OCI-LY3 (cell line): ENCODE measurements around the gene MRC2.

ENCODE experiments used
- H2AFZ ChIP-seq: fragments of 200-600, 300-600 bp; shearing (Covaris generic); 2 replicates; pipeline ENCODE4 v1.6.0; 2014; ENCODE audit warnings: antibody characterized with exemption, low read depth, low read length
- H3K27ac ChIP-seq: fragments of 200-600, 300-600 bp; sonication (generic); 2 replicates; pipeline ENCODE4 v1.5.1; 2014; ENCODE audit warnings: mild to moderate bottlenecking, low read length, moderate library complexity, mixed read lengths
- H3K27me3 ChIP-seq: fragments of 200-600, 300-600 bp; sonication (generic); 2 replicates; pipeline ENCODE4 v1.6.1; 2014; ENCODE audit warnings: low read depth, low read length, mixed read lengths
- H3K36me3 ChIP-seq: fragments of 200-600, 300-600 bp; sonication (generic); replicated peaks from 2 replicates; pipeline ENCODE3; 2014; ENCODE audit warnings: low read depth, low read length, mixed read lengths
- H3K4me1 ChIP-seq: fragments of 300-600, 200-600 bp; sonication (generic); 2 replicates; pipeline ENCODE4 v1.6.1; 2014; ENCODE audit warnings: low read length, mixed read lengths
- H3K4me2 ChIP-seq: fragments of 200-600, 300-600 bp; sonication (generic); 2 replicates; pipeline ENCODE4 v1.6.1; 2014; ENCODE audit warnings: low read length, mixed read lengths
- H3K4me3 ChIP-seq: fragments of 300-600, 200-600 bp; sonication (generic); 2 replicates; pipeline ENCODE4 v1.5.1; 2014; ENCODE audit warnings: antibody characterized with exemption, mild to moderate bottlenecking, low read length, moderate library complexity
- H3K79me2 ChIP-seq: fragments of 300-600, 200-600 bp; shearing (Covaris generic); 2 replicates; pipeline ENCODE4 v1.6.1; 2014; ENCODE audit warnings: mild to moderate bottlenecking, low read length, mixed read lengths
- H3K9ac ChIP-seq: fragments of 300-600, 200-600 bp; shearing (Covaris generic); 2 replicates; pipeline ENCODE4 v1.6.0; 2014; ENCODE audit warnings: mild to moderate bottlenecking, low read length, moderate library complexity
- H3K9me3 ChIP-seq: fragments of 200-600, 300-600 bp; shearing (Covaris generic); 2 replicates; pipeline ENCODE4 v1.6.1; 2014; ENCODE audit warnings: low read length, mixed read lengths; ENCODE audit not compliant: insufficient read depth
- H4K20me1 ChIP-seq: fragments of 200-600, 300-600 bp; sonication (generic); 2 replicates; pipeline ENCODE4 v1.6.1; 2016; ENCODE audit warnings: low read length, mixed read lengths; ENCODE audit not compliant: insufficient read depth
- EZH2phosphoT487 ChIP-seq: fragments of 200-600 bp; shearing (Covaris generic); IDR thresholded peaks from 2 replicates; pipeline ENCODE4 v1.6.1; 2018; ENCODE audit warnings: antibody characterized with exemption, mixed run types, low read depth
- TF ChIP-seq, protein P1 (sequence below): fragments of 200-600, 300-600 bp; sonication (generic); IDR thresholded peaks from 2 replicates; pipeline ENCODE4 v1.5.1; 2014; ENCODE audit warnings: antibody characterized with exemption, low read length, low read depth

The MRC2 gene

DNA sequence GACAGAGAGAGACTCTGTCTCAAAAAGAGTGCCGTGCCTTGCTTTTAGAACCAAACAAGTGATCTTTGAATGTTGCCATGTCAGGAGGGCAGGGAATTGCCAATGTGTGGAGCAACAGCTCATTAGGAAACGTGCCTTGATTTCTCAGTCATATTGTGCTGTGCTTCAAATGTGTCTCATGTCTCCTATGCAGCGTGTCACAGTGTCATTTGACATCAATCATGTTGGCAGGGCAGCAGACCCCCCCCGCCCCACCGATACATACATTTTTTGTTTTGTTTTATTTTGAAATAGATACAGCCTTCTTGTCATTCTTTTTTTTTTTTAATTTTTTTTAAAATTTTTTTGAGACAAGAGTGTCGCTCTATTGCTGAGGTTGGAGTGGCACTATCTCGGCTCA lies 22.1 kb downstream of the MRC2 start:
- Histone ChIP-seq H3K4me2 (no peak overlapping the region), H4K20me1 (no peaks in the 10 kb centered on the region), H3K27ac (no peak overlapping the region), H2AFZ (no peak overlapping the region), H3K79me2 (no peaks in the 10 kb centered on the region), H3K4me3 (no peak overlapping the region), H3K36me3 (no peaks in the 10 kb centered on the region), H3K9me3 (no peaks in the 10 kb centered on the region), H3K9ac (no peak overlapping the region), H3K4me1 (peaks cover 28% of the 10 kb centered on the region), H3K27me3 (no peaks in the 10 kb centered on the region)
- TF ChIP-seq EZH2phosphoT487, result no peak
- TF ChIP-seq, protein P1, sequence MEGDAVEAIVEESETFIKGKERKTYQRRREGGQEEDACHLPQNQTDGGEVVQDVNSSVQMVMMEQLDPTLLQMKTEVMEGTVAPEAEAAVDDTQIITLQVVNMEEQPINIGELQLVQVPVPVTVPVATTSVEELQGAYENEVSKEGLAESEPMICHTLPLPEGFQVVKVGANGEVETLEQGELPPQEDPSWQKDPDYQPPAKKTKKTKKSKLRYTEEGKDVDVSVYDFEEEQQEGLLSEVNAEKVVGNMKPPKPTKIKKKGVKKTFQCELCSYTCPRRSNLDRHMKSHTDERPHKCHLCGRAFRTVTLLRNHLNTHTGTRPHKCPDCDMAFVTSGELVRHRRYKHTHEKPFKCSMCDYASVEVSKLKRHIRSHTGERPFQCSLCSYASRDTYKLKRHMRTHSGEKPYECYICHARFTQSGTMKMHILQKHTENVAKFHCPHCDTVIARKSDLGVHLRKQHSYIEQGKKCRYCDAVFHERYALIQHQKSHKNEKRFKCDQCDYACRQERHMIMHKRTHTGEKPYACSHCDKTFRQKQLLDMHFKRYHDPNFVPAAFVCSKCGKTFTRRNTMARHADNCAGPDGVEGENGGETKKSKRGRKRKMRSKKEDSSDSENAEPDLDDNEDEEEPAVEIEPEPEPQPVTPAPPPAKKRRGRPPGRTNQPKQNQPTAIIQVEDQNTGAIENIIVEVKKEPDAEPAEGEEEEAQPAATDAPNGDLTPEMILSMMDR, result no peak

DNA sequence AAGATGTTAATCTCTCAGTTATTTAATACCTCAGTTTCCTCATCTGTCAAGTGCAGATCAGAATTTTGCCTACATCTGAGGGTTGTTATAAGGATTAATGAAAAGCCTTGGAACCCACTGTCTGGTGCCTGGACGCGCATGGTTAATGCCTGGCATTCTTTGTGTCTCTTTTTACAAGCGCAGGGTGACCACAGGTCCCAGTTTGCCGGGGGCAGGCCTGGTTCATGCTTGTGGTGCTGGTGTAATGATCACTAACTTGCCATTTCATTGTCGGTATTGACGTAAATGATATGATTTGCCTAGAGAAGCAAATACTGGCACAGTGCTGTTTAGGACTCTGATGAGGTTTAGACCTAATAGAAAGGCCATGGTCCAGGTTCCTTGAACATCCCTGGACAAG lies 23.1 kb downstream of the MRC2 start:
- no peaks in the 10 kb centered on the region for H4K20me1 ChIP-seq
- H2AFZ ChIP-seq, result no peak overlapping the region
- H3K9ac ChIP-seq, result no peak overlapping the region
- H3K9me3 ChIP-seq, result no peaks in the 10 kb centered on the region
- H3K36me3 ChIP-seq, result no peaks in the 10 kb centered on the region
- peaks cover 30% of the 10 kb centered on the region for H3K4me1 ChIP-seq
- no peak overlapping the region for H3K4me2 ChIP-seq
- no peak for TF ChIP-seq EZH2phosphoT487
- TF ChIP-seq, protein P1, result no peak
- H3K27me3 ChIP-seq, result no peaks in the 10 kb centered on the region
- no peaks in the 10 kb centered on the region for H3K79me2 ChIP-seq
- no peak overlapping the region for H3K27ac ChIP-seq
- no peak overlapping the region for H3K4me3 ChIP-seq

DNA sequence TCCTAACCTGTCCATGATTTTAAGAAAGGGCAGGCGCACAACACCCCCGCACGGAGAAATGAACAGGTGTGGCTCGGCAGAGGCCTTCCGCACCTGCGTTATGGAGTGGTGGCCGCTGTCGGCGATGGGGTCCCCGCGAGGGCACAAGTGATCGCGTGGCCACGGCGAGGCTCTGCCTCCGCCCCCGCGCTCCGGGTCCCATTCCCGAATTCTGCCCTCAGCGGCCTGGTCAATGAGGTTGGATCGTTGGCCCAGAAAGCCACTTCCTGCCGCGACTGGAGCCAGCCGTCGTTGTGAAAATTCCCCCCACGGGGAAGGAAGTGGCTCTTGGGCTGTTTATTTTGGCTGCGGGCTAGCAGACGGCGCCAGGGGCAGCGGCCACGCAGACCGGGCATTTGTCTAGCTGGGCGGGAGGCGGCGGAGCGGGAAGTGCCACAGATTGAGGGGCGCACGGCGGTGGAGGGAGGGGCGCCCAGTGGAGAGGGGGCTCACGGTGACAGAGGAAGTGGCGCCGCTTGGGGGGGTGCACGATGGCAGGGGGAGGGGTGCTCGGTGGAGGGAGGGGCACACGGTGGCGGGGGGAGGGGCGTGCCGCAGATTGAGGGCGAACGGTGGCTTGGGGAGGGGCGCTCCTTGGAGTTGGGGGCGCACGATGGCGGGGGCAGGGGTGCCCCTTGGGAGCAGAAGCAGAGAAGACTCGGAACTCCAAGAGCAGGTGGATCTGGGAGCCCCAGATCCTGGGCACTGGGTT lies 25.0 kb downstream of the MRC2 start:
- TF ChIP-seq, protein P1, result no peak
- no peak for TF ChIP-seq EZH2phosphoT487
- peak overlapping the region; percentile 33; the same call in 1 of the 2 replicates for H2AFZ ChIP-seq
- H3K4me1 ChIP-seq, result peaks cover 30% of the 10 kb centered on the region
- H3K27me3 ChIP-seq, result no peaks in the 10 kb centered on the region
- peak overlapping the region; percentile 99 for H3K4me2 ChIP-seq
- H3K79me2 ChIP-seq, result no peaks in the 10 kb centered on the region
- peak overlapping the region; percentile 94 for H3K27ac ChIP-seq
- 0 out of 2 replicates have a peak, but pooled peaks cover 4% of the 10 kb centered on the region for H4K20me1 ChIP-seq
- peak overlapping the region; percentile 91 for H3K4me3 ChIP-seq
- H3K9me3 ChIP-seq, result no peaks in the 10 kb centered on the region
- H3K36me3 ChIP-seq, result no peaks in the 10 kb centered on the region
- H3K9ac ChIP-seq, result peak overlapping the region; percentile 98

DNA sequence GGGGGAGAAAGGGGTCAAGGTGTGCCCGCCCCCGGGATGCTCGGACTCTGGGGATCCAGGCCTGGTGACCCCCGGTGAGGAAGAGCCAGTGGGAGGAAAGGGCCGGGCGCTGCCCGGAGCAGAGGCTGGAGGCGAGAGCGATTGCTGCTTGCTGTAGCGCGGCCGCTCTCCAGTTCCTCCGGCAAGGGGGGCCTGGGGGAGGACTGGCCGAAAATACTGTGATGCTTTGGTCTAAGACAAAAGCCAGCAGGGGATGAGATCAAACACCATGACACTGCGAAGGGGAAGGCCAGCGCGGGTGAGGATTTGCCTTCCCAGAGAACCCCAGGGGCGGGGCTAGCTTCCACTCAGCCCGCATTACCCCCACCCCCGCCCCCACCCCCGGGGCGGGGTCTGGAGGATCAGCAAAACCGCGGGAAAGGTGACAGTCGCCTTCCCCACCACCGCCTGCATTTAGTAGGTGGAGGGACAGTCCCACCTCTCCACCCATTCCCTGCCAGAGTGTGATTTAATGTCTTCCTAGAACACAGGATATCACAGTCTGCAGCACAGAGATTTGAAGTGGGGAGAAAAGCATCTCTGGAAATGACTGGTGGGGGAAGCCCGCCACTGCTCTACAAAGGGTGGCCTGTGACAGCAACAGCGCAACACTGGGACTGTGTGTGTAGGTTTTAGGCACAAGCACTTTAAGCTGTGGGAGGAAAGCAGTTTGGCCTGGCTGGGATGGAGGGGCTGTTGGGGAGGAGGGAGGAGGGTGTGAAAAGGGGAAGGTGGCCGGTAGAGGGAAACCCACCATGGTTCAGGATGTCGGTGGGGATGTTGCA lies 25.7 kb downstream of the MRC2 start:
- H3K4me1 ChIP-seq, result peaks cover 30% of the 10 kb centered on the region
- peak overlapping the region; percentile 99 for H3K4me2 ChIP-seq
- H3K9me3 ChIP-seq, result no peaks in the 10 kb centered on the region
- H2AFZ ChIP-seq, result no peak overlapping the region
- H3K36me3 ChIP-seq, result no peaks in the 10 kb centered on the region
- H4K20me1 ChIP-seq, result 0 out of 2 replicates have a peak, but pooled peaks cover 4% of the 10 kb centered on the region
- TF ChIP-seq, protein P1, result no peak
- TF ChIP-seq EZH2phosphoT487, result 0 out of 2 replicates have a peak, but pooled peaks have one; percentile 24
- H3K79me2 ChIP-seq, result no peaks in the 10 kb centered on the region
- H3K9ac ChIP-seq, result peak overlapping the region; percentile 98
- peak overlapping the region; percentile 91 for H3K4me3 ChIP-seq
- no peaks in the 10 kb centered on the region for H3K27me3 ChIP-seq
- H3K27ac ChIP-seq, result peak overlapping the region; percentile 94
